Fibroblast of lung (primary cell): ENCODE results near the gene B3GNT4. TPM values are rescaled to one million over a fixed set of nuclear protein-coding genes. Genes with fewer than 3 reads are reported as not detected.

Experiments used
- DNase-seq, 2 donors: peaks; one replicate each; pipeline versions ENCODE4 v3.0.0 to v3.0.0-alpha.2; 2010; ENCODE audit warnings: low read depth in 2 of 2
- H2AFZ ChIP-seq: 2 replicates; pipeline ENCODE4 v1.5.1; 2012; ENCODE audit warnings: low read length, control low read depth, inconsistent platforms
- H3K27ac ChIP-seq: 2 replicates; pipeline ENCODE4 v1.5.1; 2011; ENCODE audit warnings: low read length, control low read depth; ENCODE audit not compliant: insufficient read depth
- H3K27me3 ChIP-seq: 2 replicates; pipeline ENCODE4 v1.5.1; 2011; ENCODE audit warnings: mild to moderate bottlenecking, low read length; ENCODE audit not compliant: control insufficient read depth, insufficient read depth
- H3K36me3 ChIP-seq: 2 replicates; pipeline ENCODE4 v1.5.1; 2011; ENCODE audit warnings: low read length; ENCODE audit not compliant: control insufficient read depth, insufficient read depth
- H3K4me1 ChIP-seq: 2 replicates; pipeline ENCODE4 v1.5.1; 2011; ENCODE audit warnings: low read length; ENCODE audit not compliant: control insufficient read depth, insufficient read depth; ENCODE audit errors: extremely low read depth
- H3K4me2 ChIP-seq: 2 replicates; pipeline ENCODE4 v1.5.1; 2011; ENCODE audit warnings: low read length, control low read depth; ENCODE audit not compliant: insufficient read depth; ENCODE audit errors: extremely low read depth
- H3K4me3 ChIP-seq, 4 experiments: fragments of 200-600 bp in 1 of 4; sonication (generic) in 1 of 4; replicated peaks in 1 of 4; 2 replicates each; pipeline ENCODE4 v1.5.1; 2011 to 2016; ENCODE audit warnings: low read length in 4 of 4, low read depth in 3 of 4, mild to moderate bottlenecking in 3 of 4, control low read depth in 2 of 4, inconsistent platforms in 1 of 4, mixed read lengths in 1 of 4; ENCODE audit not compliant: insufficient read depth in 1 of 4; ENCODE audit errors: control extremely low read depth in 1 of 4
- H3K79me2 ChIP-seq: 2 replicates; pipeline ENCODE4 v1.5.1; 2012; ENCODE audit warnings: mild to moderate bottlenecking, low read length, inconsistent platforms; ENCODE audit not compliant: control insufficient read depth, insufficient read depth
- H3K9ac ChIP-seq: 2 replicates; pipeline ENCODE4 v1.5.1; 2011; ENCODE audit warnings: mild to moderate bottlenecking, low read length, control low read depth; ENCODE audit not compliant: insufficient read depth
- H3K9me3 ChIP-seq: 2 replicates; pipeline ENCODE4 v1.5.1; 2012; ENCODE audit warnings: low read depth, low read length; ENCODE audit not compliant: control insufficient read depth, insufficient read depth
- H4K20me1 ChIP-seq: 2 replicates; pipeline ENCODE4 v1.5.1; 2011; ENCODE audit warnings: low read length; ENCODE audit not compliant: control insufficient read depth, insufficient read depth; ENCODE audit errors: extremely low read depth
- CTCF ChIP-seq, 2 donors: IDR thresholded peaks in 1 of 2; conservative IDR thresholded peaks in 1 of 2; 1 replicate in 1 of 2; 2 replicates in 1 of 2; pipeline ENCODE4 v1.5.1; 2011 to 2012; ENCODE audit warnings: low read length in 2 of 2, control low read depth in 1 of 2, inconsistent platforms in 1 of 2, low read depth in 1 of 2, mild to moderate bottlenecking in 1 of 2
- EZH2 ChIP-seq: IDR thresholded peaks from 2 replicates; pipeline ENCODE4 v1.5.1; 2012; ENCODE audit warnings: low read length, control low read depth, mild to moderate bottlenecking; ENCODE audit errors: missing control alignments
- polyA plus RNA-seq, 2 donors: library from polyadenylated mRNA; depleted of rRNA in 1 of 2; stranded (reverse) in 1 of 2; unstranded in 1 of 2; fragments of >200 nt; gene quantifications; 2 replicates each; pipeline ENCODE4 v1.2.1, GENCODE V29; 2011 to 2012; ENCODE audit warnings: missing spikeins in 1 of 2
- total RNA-seq: library from RNA; depleted of rRNA; stranded (reverse); fragments of >200 nt; gene quantifications from 2 replicates; pipeline ENCODE4 v1.2.1, GENCODE V29; 2014

The B3GNT4 gene
- total and polyA plus RNA-seq, 2 donors (not counting 1 experiment from before 2014, with no cell fraction given) = 0.12 to 0.33 TPM

DNA sequence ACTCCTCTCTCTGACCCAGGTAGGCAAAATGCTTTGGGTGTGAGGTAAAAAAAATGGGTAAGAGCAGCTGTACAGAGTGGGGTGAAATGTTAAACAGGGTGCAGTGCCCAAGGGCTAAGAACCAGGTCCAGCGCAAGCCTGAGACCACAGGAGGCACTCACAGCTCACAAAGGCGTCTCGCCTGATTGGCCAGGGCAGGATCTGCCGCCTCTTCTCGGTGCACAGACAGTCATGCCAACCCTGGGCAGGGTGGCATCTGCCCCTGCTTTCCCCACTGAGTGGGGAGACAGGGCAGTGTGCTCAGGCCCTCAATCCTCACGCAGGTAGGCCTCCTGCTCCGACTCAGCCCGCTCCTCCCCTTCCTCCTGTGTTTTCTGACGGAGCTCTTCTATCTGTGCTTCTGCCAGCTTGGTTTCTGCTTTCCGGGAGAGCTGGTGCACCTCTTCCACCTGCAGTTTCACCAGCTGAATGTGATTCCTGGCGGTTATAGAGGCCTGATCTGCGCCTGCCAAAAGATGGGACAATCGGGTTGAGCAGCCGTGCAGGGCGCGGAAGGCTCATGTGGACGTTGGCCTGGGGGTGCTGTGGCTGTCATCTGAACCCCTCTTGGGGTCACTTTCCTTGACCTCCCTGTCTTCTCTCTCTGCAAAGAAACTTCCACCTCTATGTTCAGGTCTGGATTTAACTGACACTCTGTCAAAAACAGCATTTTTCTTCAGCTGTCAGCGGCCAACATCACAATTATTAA, 4.7 kb downstream of the B3GNT4 start:
- Histone ChIP-seq H3K27me3 (peaks cover 12% of the 10 kb centered on the region), H3K36me3 (peaks cover 8% of the 10 kb centered on the region), H3K9me3 (no peaks in the 10 kb centered on the region), H3K4me3 (no peak overlapping the region), H3K4me1 (no peaks in the 10 kb centered on the region), H4K20me1 (no peaks in the 10 kb centered on the region), H3K79me2 (no peaks in the 10 kb centered on the region), H3K27ac (no peak overlapping the region), H2AFZ (no peak overlapping the region), H3K9ac (no peak overlapping the region), H3K4me2 (no peak overlapping the region)
- DNase-seq = no peak
- TF ChIP-seq CTCF (conservative IDR thresholded peaks at IDR 0.05 in 1 of 2, IDR thresholded peaks at IDR 0.05 in 1 of 2; ENCODE audit: low read depth in 1 of 2, low read length in 2 of 2) = no peak

DNA sequence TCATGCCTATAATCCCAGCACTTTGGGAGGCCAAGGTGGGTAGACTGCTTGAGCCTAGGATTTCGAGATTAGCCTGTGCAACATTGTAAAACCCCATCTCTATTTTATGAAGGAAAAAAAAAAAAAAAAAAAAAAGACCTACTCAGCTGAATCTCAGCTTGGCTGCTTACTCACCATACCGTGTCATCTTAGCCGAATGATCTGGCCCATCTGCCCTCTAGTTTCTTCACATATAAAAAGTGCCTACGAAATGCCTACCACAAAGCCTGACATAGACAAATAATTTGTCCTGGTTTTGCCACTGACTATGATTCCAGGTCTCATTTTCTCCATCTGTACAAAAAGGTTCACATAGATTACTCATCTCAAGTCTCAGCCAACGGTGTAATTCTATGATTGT, 12.3 kb downstream of the B3GNT4 start:
- Histone ChIP-seq H3K9me3 (no peaks in the 10 kb centered on the region), H2AFZ (no peak overlapping the region), H3K9ac (no peak overlapping the region), H3K36me3 (peaks cover 7% of the 10 kb centered on the region), H3K4me2 (no peak overlapping the region), H4K20me1 (no peaks in the 10 kb centered on the region), H3K27me3 (no peaks in the 10 kb centered on the region), H3K4me3 (no peak overlapping the region), H3K27ac (no peak overlapping the region), H3K4me1 (no peaks in the 10 kb centered on the region), H3K79me2 (no peaks in the 10 kb centered on the region)
- DNase-seq = peak; percentile 16 to 63
- TF ChIP-seq EZH2 = no peak
- TF ChIP-seq CTCF (conservative IDR thresholded peaks at IDR 0.05 in 1 of 2, IDR thresholded peaks at IDR 0.05 in 1 of 2; ENCODE audit: low read depth in 1 of 2, low read length in 2 of 2) = no peak

- Histone ChIP-seq H2AFZ (no peak overlapping the region), H3K4me1 (no peaks in the 10 kb centered on the region), H3K79me2 (peaks cover 3% of the 10 kb centered on the region), H3K4me2 (no peak overlapping the region), H4K20me1 (no peaks in the 10 kb centered on the region), H3K27me3 (no peaks in the 10 kb centered on the region), H3K36me3 (peaks cover 11% of the 10 kb centered on the region), H3K27ac (no peak overlapping the region), H3K9me3 (no peaks in the 10 kb centered on the region), H3K9ac (no peak overlapping the region), H3K4me3 (no peak overlapping the region)
- TF ChIP-seq EZH2 (no peak), CTCF (conservative IDR thresholded peaks at IDR 0.05 in 1 of 2, IDR thresholded peaks at IDR 0.05 in 1 of 2; ENCODE audit: low read depth in 1 of 2, low read length in 2 of 2) (no peak)
- DNase-seq = no peak
These were observed 12.9 kb downstream of the B3GNT4 start for GRCh38 chr12:122216445-122216844.
